T-helper 2 cell (primary cell): ENCODE results near the gene THAP7.
A peak's percentile ranks its signal among the peaks of the same experiment; 100 is the strongest.
"Not testable (repeated sequence)": the region's sequence is repeated elsewhere in the genome, so short reads cannot be mapped to it uniquely, and the experiment has no call there.

Experiments used
- DNase-seq, 5 experiments: peaks; one replicate each; pipeline versions ENCODE4 v3.0.0 to v3.0.0-alpha.2; 2012 to 2022

THAP7 gene

DNA sequence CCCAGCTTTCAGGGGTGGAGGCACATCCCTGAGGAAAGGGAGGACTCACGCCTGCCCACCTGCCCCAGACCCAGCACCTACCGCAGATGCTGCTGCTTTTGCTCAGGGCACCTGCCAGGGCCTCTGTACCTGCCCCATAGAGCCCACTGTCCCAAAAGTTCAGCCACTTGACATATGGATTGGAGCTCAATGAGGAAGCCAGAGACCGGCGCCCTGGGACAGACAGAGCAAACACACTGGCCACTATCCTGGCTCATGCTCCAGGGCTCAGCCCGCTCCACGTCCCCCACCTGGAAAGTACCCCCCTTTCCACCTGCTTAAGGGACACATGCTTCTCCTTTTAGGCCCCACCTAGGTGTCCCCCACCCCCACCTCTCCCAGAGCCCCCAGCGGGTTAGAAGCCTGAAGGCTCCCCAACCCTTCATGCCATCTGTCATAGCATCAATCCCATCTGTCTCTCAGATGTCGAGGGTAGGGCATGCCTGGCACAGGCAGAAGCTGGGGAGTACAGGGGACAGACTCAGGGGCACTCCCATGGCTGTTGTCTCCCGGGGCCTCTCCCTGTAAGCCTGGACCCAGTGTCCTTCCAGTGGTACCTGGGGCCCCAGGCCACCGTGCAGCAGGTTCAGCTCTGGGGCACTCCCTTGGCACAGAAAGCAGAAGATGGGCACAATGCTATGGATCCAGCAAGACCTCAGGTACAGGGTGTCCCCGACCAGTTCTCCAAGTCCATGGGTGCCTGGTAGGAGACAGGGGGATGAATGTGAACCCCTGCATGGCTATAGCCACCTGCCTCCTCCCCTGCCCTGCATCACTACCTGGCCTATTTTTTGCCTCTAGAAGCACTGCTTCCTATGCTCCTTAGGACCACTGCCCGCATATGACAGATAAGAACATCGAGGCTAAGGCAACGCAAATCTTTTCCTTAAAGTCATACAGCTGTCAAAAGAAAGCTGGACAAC, 10.8 kb upstream of the THAP7 start:
- no peak for DNase-seq

DNA sequence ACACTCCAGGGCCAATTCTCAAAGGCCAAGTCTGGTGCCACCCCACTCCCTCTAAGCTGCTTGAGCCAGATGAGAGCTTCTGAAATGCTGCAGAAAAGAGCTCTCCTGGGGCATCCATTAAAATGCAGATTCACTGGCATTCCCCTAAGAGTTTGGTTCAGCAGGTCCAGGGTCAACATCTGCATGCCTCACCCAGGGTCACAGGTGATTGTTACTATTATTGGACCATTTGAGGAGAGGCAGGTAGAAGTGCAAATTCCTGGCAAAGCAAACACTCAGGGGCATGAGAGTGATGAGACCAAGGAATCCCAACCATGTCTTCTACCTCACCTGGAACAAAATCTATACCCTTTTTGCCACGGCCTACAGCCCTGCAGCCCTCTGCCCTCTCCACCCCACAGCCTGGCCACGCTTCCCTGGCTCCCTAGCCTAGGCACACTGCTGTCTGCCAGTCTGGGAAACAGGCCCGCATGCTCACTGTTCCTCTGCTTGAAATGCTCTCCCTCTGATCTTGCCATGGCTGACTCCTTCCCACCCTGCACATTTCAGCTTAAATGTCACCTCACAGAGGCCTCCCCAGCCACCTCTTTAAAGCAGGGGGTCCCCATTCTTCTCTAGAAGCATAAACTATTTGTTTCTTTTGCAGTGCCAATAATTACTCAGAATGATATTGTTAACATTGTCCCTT, 8.7 kb upstream of the THAP7 start:
- no peak for DNase-seq

- DNase-seq, result peak in 1 of 5 experiments; percentile 50
Observed at GRCh38 chr22:21009638-21010425, 7.9 kb upstream of the THAP7 start.

GRCh38 chr22:21009208-21009607, 7.3 kb upstream of the THAP7 start:
- DNase-seq, result not testable (repeated sequence)

DNA sequence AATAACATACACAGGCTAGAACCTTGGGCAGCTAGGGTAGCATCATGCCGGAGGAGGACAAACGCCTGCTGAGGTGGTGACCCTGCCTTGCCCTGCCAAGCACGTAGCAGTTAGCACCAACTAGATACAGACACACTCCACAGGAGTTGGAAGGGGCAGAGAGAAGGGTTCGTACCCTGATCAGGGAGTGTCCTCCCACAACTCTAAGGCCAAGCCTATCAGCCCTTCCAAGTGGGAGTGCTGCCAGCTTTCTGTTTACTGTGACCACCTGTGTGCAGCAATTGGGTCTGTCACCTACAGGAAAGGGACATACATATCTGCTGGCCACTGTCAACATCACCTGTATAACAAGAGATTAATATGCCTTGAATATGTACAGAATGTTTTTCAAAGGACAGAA, 1.9 kb upstream of the THAP7 start:
- no peak for DNase-seq

DNA sequence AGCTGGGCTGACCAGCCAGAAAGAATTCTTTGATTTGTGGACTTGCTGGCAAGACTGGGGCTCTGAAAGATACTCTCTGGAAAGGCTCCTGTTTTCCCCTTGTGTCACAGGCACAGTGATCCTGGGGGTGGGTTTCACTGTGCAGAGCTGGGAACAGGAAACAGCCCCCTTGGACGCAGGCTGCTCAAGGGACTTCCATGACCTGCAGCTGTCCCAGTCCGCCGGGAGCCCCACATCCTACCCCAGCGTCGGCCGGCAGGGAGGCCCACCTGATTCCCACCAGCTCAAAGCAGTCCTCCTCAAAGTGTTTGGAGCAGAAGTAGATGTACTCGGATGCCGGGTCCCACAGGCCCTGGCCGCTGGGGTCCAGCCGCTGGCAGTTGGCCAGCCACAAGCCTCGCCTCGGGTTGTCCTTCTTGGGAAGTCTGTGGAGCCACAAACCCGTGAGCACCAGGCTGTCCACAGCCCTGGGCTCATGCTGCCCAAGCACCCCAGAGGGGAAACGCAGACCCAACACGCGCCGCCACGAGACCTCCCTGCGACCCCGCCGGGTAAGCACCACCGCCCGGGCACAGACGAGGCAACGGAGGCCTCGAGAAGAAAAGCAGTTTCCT, 824 bp downstream of the THAP7 start:
- DNase-seq, result peak in 1 of 5 experiments; percentile 11

DNA sequence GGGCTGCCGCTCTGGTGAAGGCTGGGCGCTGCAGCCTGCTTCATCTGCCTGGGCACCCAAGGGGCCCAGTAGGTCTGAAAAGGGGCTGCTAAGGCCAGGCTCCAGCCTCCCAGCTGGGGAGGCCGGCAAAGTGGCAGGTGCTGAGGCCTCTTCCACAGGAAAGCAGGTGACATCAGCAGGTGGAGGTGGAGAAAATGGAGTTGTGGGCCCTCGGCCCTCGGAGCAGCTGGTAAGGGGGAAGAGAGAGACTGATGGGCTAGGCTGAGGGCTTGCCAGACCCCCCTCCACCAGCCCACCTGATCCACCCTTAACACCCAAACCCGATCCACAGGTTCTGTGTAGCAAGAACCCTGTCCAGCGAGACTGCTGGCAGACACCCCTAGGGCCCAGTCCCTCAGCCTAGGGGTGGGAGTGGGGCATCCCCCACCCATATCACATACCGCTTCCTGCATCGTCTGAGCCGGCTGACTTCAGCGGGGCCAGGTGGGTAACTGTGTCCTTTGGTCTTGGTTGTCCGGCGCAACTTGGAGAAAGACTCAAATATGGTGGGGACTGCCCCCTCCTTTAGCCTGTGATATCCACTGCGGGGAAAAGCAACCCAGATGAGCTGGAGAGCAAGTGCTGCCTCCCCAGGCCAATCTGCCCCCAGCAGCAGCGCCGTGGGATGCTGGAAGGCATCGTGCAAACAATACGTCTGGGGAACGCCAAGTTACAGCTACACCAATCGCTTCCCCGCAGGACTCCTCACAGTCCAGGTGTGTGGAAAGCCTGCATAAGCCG, 1.5 kb downstream of the THAP7 start:
- peak in 1 of 5 experiments; percentile 21 for DNase-seq

- no peak for DNase-seq
Observed at GRCh38 chr22:20999350-21000206, 2.3 kb downstream of the THAP7 start.

GRCh38 chr22:20998411-20999336, 3.2 kb downstream of the THAP7 start:
- no peak for DNase-seq

GRCh38 chr22:20997536-20998257, 4.2 kb downstream of the THAP7 start:
- DNase-seq, result no peak

- DNase-seq, result no peak
Observed at GRCh38 chr22:20996598-20997535, 5.1 kb downstream of the THAP7 start.

GRCh38 chr22:20996031-20996410, 5.9 kb downstream of the THAP7 start:
- DNase-seq, result no peak

GRCh38 chr22:20995329-20996030, 6.4 kb downstream of the THAP7 start:
- no peak for DNase-seq

GRCh38 chr22:20994902-20995241, 7.0 kb downstream of the THAP7 start:
- no peak for DNase-seq

GRCh38 chr22:20994128-20994901, 7.6 kb downstream of the THAP7 start:
- DNase-seq, result no peak
